Tibial nerve (tissue), 4 donors: ENCODE data around the gene C14orf93. TPM values are rescaled to one million over a fixed set of nuclear protein-coding genes. Genes with fewer than 3 reads are reported as not detected.

Experiments
- DNase-seq, 2 donors: peaks; one replicate each; pipeline ENCODE4 v3.0.0-alpha.2; 2019; ENCODE audit warnings: low spot score in 2 of 2
- H3K27ac ChIP-seq, 4 donors: fragments of 200-600 bp; sonication (generic) in 3 of 4; one replicate each; pipeline ENCODE4 v1.5.1; 2017 to 2019; ENCODE audit warnings: mild to moderate bottlenecking in 1 of 4
- H3K27me3 ChIP-seq, 2 donors: fragments of 200-600 bp; sonication (generic) in 1 of 2; one replicate each; pipeline versions ENCODE4 v1.5.1 to v1.6.0; 2017 to 2019
- H3K36me3 ChIP-seq, 3 donors: fragments of 200-600 bp; sonication (generic); one replicate each; pipeline ENCODE4 v1.5.1; 2018 to 2019
- H3K4me1 ChIP-seq, 4 donors: fragments of 200-600 bp; sonication (generic) in 3 of 4; one replicate each; pipeline ENCODE4 v1.5.1; 2017 to 2019
- H3K4me3 ChIP-seq, 4 donors: fragments of 200-600 bp; sonication (generic) in 3 of 4; one replicate each; pipeline ENCODE4 v1.5.1; 2017 to 2019; ENCODE audit warnings: mild to moderate bottlenecking in 1 of 4, moderate library complexity in 1 of 4
- H3K9me3 ChIP-seq, 4 donors: fragments of 200-600 bp; sonication (generic) in 3 of 4; one replicate each; pipeline ENCODE4 v1.5.1; 2017 to 2019
- CTCF ChIP-seq, 5 experiments: fragments of 200-600 bp in 3 of 5; fragments of 450-650 bp in 2 of 5; sonication (generic) in 3 of 5; IDR thresholded peaks; one replicate each; pipeline ENCODE4 v1.5.1; 2016 to 2019; ENCODE audit warnings: antibody characterized with exemption in 5 of 5, mild to moderate bottlenecking in 3 of 5, moderate library complexity in 2 of 5
- EP300 ChIP-seq, 2 donors: sonication (generic); formaldehyde crosslinking; IDR thresholded peaks; one replicate each; pipeline ENCODE4 v1.6.1; 2017; ENCODE audit warnings: antibody characterized with exemption in 2 of 2, mild to moderate bottlenecking in 1 of 2
- POLR2A ChIP-seq, 2 donors: fragments of 450-650 bp; IDR thresholded peaks; one replicate each; pipeline ENCODE4 v1.6.1; 2017; ENCODE audit warnings: antibody characterized with exemption in 2 of 2, mild to moderate bottlenecking in 2 of 2, moderate library complexity in 2 of 2
- WGBS, 2 donors: methylation state at CpG; one replicate each; pipeline ENCODE4 v1.1.5; 2018; 5-methylcytosine and 5-hydroxymethylcytosine counted together
- total RNA-seq, 4 donors: library from RNA; depleted of rRNA; stranded (reverse); fragments of >200 nt; gene quantifications; one replicate each; pipeline ENCODE4 v1.1.0, GENCODE V29; 2016

The C14orf93 gene
- total RNA-seq, 4 donors from 2014 or later: 8.4 to 18.6 (median 9.5) TPM

- Histone ChIP-seq H3K27ac (no peak overlapping the region), H3K36me3 (no peaks in the 10 kb centered on the region), H3K9me3 (no peaks in the 10 kb centered on the region), H3K4me3 (no peak overlapping the region), H3K27me3 (no peaks in the 10 kb centered on the region), H3K4me1 (peaks cover 0 to 7% (median 2%) of the 10 kb centered on the region in 4 donors)
- no peak for DNase-seq
- 66 to 70% methylated on average over 5 of the region's 5 CpGs for WGBS, 2 donors
- TF ChIP-seq POLR2A (IDR thresholded peaks at IDR 0.05) (no peak), CTCF (IDR thresholded peaks at IDR 0.05) (no peak), EP300 (IDR thresholded peaks at IDR 0.05) (no peak)
Measured at GRCh38 chr14:23051141-23052057, 41.5 kb upstream of the C14orf93 start.

GRCh38 chr14:23049011-23049410, 39.1 kb upstream of the C14orf93 start:
- TF ChIP-seq EP300 (IDR thresholded peaks at IDR 0.05): no peak
- TF ChIP-seq POLR2A (IDR thresholded peaks at IDR 0.05): no peak
- TF ChIP-seq CTCF (IDR thresholded peaks at IDR 0.05): no peak
- 95 to 96% methylated on average over 8 of the region's 9 CpGs for WGBS, 2 donors
- Histone ChIP-seq H3K36me3 (no peaks in the 10 kb centered on the region), H3K27me3 (no peaks in the 10 kb centered on the region), H3K4me1 (no peaks in the 10 kb centered on the region), H3K4me3 (no peak overlapping the region), H3K27ac (no peak overlapping the region), H3K9me3 (no peaks in the 10 kb centered on the region)
- DNase-seq: no peak

GRCh38 chr14:23047751-23048693, 38.1 kb upstream of the C14orf93 start:
- no peak for TF ChIP-seq POLR2A (IDR thresholded peaks at IDR 0.05)
- no peak for TF ChIP-seq CTCF (IDR thresholded peaks at IDR 0.05)
- TF ChIP-seq EP300 (IDR thresholded peaks at IDR 0.05): no peak
- Histone ChIP-seq H3K36me3 (no peaks in the 10 kb centered on the region), H3K4me3 (no peak overlapping the region), H3K4me1 (no peaks in the 10 kb centered on the region), H3K27me3 (no peaks in the 10 kb centered on the region), H3K9me3 (no peaks in the 10 kb centered on the region), H3K27ac (no peak overlapping the region)
- no peak for DNase-seq
- WGBS, 2 donors: 83 to 86% methylated on average over 34 to 52 of the region's 85 CpGs

- WGBS, 2 donors: 58 to 64% methylated on average over 6 of the region's 6 CpGs
- DNase-seq: no peak
- H3K4me1 ChIP-seq: no peaks in the 10 kb centered on the region
- H3K36me3 ChIP-seq: no peaks in the 10 kb centered on the region
- H3K9me3 ChIP-seq: no peaks in the 10 kb centered on the region
- TF ChIP-seq POLR2A (IDR thresholded peaks at IDR 0.05) (no peak), CTCF (IDR thresholded peaks at IDR 0.05) (no peak), EP300 (IDR thresholded peaks at IDR 0.05) (no peak)
- H3K27ac ChIP-seq: no peak overlapping the region
- H3K4me3 ChIP-seq: no peak overlapping the region
- no peaks in the 10 kb centered on the region for H3K27me3 ChIP-seq
Measured at GRCh38 chr14:23047034-23047634, 37.2 kb upstream of the C14orf93 start.
